Bronchial epithelial cell (primary cell): ENCODE data around the gene CREBBP. TPM values are rescaled to one million over a fixed set of nuclear protein-coding genes. Genes with fewer than 3 reads are reported as not detected.

Source experiments
- DNase-seq: peaks from one replicate; pipeline ENCODE4 v3.0.0-alpha.2; 2010; ENCODE audit warnings: low read depth
- FAIRE-seq: peaks from 2 replicates; lab custom pipeline; 2011; peaks lifted over from hg19 to GRCh38; lab: Jason Lieb, UNC
- H3K27me3 ChIP-seq: 2 replicates; pipeline ENCODE4 v1.5.1; 2011; ENCODE audit warnings: low read length; ENCODE audit not compliant: control insufficient read depth, insufficient read depth
- H3K36me3 ChIP-seq: 2 replicates; pipeline ENCODE4 v1.5.1; 2011; ENCODE audit warnings: low read length; ENCODE audit not compliant: control insufficient read depth, insufficient read depth
- H3K4me3 ChIP-seq: 2 replicates; pipeline ENCODE4 v1.5.1; 2011; ENCODE audit warnings: mild to moderate bottlenecking, low read depth, low read length, control low read depth
- CTCF ChIP-seq: IDR thresholded peaks from 2 replicates; pipeline ENCODE4 v1.5.1; 2011; ENCODE audit warnings: mild to moderate bottlenecking, moderate library complexity, low read length, control low read depth, inconsistent platforms; ENCODE audit not compliant: insufficient read depth, severe bottlenecking
- total RNA-seq: library from RNA; depleted of rRNA; stranded (reverse); fragments of >200 nt; gene quantifications from 2 replicates; pipeline ENCODE4 v1.2.1, GENCODE V29; 2014

The CREBBP gene
- total RNA-seq, 1 donor from 2014 or later: 7.4 TPM

- H3K4me3 ChIP-seq: no peak overlapping the region
- DNase-seq (no peak), FAIRE-seq (no peak)
- H3K27me3 ChIP-seq: no peaks in the 10 kb centered on the region
- no peak for TF ChIP-seq CTCF
- peaks cover 48% of the 10 kb centered on the region for H3K36me3 ChIP-seq
Observed at GRCh38 chr16:3734084-3734757, 146.3 kb downstream of the CREBBP start.

- no peak for TF ChIP-seq CTCF
- DNase-seq: no peak
- Histone ChIP-seq H3K36me3 (peaks cover 51% of the 10 kb centered on the region), H3K27me3 (no peaks in the 10 kb centered on the region), H3K4me3 (no peak overlapping the region)
- FAIRE-seq: no peak
Observed at GRCh38 chr16:3732171-3732570, 148.3 kb downstream of the CREBBP start.

GRCh38 chr16:3731126-3731935 lies 149.2 kb downstream of the CREBBP start:
- no peak overlapping the region for H3K4me3 ChIP-seq
- no peak for TF ChIP-seq CTCF
- DNase-seq (no peak), FAIRE-seq (no peak)
- H3K36me3 ChIP-seq: peaks cover 46% of the 10 kb centered on the region
- no peaks in the 10 kb centered on the region for H3K27me3 ChIP-seq

DNA sequence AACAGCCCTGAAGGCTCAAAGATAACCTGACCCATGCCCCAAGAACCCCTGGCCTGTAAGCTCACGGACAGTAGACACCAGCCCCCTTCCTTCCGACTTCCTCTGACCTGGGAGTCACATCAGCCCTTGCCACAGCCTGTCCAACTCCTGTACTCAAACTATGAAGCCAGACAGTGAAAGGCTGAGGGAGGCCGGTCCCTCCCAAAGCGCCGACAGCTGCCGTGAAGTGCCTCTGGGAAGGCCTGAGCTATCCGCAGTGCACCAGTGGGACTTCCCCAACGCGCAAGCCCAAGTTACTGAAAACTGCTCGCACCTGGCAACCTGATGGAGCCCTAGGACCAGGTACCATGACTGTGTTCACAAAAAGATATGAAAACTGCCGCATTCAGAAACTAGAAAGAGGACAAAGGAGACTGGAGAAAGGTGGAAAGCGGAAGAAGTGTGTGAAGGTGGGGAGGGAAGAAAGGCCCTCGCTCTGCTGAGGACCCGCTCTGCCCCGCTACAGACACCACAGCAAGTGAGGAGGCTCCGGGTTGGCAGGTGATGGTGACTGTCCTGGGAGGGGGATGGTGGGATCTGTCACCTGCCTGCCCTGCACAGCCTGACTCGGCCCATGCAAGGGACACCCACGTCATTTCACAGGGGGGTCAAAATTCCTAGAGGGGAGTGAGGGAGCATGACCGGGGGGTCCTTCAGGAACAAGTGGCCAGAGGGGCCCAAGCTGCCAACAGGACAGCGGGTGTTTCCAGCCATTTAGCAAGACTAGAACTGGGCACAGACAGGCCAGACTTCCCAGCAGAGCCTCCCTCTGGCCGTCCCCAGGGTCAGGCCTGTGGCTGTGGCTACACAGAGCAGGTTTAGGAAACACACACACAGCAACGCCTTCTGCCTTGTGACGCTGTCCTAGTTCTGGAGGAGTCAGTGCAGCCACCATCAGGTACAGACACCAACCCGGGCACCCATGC lies 150.1 kb downstream of the CREBBP start:
- DNase-seq (no peak), FAIRE-seq (no peak)
- TF ChIP-seq CTCF: no peak
- Histone ChIP-seq H3K4me3 (no peak overlapping the region), H3K27me3 (no peaks in the 10 kb centered on the region), H3K36me3 (peaks cover 39% of the 10 kb centered on the region)

- Histone ChIP-seq H3K27me3 (no peaks in the 10 kb centered on the region), H3K36me3 (peaks cover 32% of the 10 kb centered on the region), H3K4me3 (no peak overlapping the region)
- TF ChIP-seq CTCF: no peak
- DNase-seq (no peak), FAIRE-seq (no peak)
Observed at GRCh38 chr16:3729161-3730112, 151.1 kb downstream of the CREBBP start.
